Activated naive CD4-positive, alpha-beta T cell treated with anti-CD3 and anti-CD28 coated beads for 36 hours (primary cell): ENCODE results near the gene FARS2. TPM values are rescaled to one million over a fixed set of nuclear protein-coding genes. Genes with fewer than 3 reads are reported as not detected.

Source experiments
- CTCF ChIA-PET: fragments of 350-600 bp; sonication (Branson Sonifier 250); formaldehyde crosslinking; loops from one replicate; lab custom pipeline; 2021; ENCODE audit warnings: antibody characterized with exemption; lab: Charles Lee
- DNase-seq: peaks from one replicate; pipeline ENCODE4 v3.0.0-alpha.2; 2020
- H3K27ac Mint-ChIP-seq: one replicate; pipeline ENCODE4 v1.8.0; 2021; ENCODE audit warnings: mild to moderate bottlenecking, mixed read lengths
- H3K27me3 Mint-ChIP-seq: one replicate; pipeline ENCODE4 v1.8.0; 2021; ENCODE audit warnings: low read depth, mixed read lengths
- H3K36me3 Mint-ChIP-seq: one replicate; pipeline ENCODE4 v1.8.0; 2021; ENCODE audit warnings: low read depth, mixed read lengths
- H3K4me1 Mint-ChIP-seq: one replicate; pipeline ENCODE4 v1.8.0; 2021; ENCODE audit warnings: low read depth, mixed read lengths
- H3K4me3 Mint-ChIP-seq: one replicate; pipeline ENCODE4 v1.8.0; 2021; ENCODE audit warnings: mild to moderate bottlenecking, moderate library complexity, mixed read lengths
- H3K9me3 Mint-ChIP-seq: one replicate; pipeline ENCODE4 v1.8.0; 2021; ENCODE audit warnings: mixed read lengths
- intact Hi-C: fragments of 100-400 bp; cut with micrococcal nuclease; formaldehyde crosslinking; loops from one replicate; pipeline ENCODE4 v1.15.1; 2023
- total RNA-seq, 2 experiments: library from RNA; stranded (reverse); gene quantifications; one replicate each; pipeline ENCODE4 v1.2.3, GENCODE V29; 2021

FARS2 gene
- total RNA-seq, 2 experiments from 2014 or later: 15.4 to 15.8 TPM

DNA sequence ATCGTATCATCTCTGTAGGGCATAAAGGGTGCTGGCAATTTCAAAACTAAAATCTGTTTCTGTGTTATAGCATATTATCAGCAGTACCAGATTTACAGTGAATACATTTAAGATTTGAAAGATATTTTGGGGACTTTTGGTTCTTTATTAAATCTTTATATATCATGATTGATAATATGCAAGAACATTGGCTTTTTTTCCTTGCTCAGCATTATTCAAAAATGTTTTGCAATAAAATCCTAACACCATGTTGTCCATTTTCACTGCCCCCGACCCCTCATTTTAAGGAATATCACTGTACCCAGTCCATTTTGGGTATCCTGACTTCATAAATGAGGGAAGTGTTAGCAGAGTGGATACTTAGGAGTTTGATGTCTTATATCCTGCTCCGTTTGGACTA lies 16.3 kb downstream of the FARS2 start:
- H3K36me3 Mint-ChIP-seq: peaks cover 11% of the 10 kb centered on the region
- no peak for DNase-seq
- H3K27me3 Mint-ChIP-seq: no peaks in the 10 kb centered on the region
- intact Hi-C loops: no loop called here
- H3K4me1 Mint-ChIP-seq: peaks cover 42% of the 10 kb centered on the region
- H3K9me3 Mint-ChIP-seq: no peaks in the 10 kb centered on the region
- no peak overlapping the region for H3K27ac Mint-ChIP-seq
- CTCF ChIA-PET: interaction anchor here (0.7 to 0.9 kb wide), 2 partner anchors 134 to 942 kb away, joined by 3 read pairs; no protein-coding TSS in a partner anchor
- no peak overlapping the region for H3K4me3 Mint-ChIP-seq

GRCh38 chr6:5278047-5278446 lies 16.7 kb downstream of the FARS2 start:
- Mint-ChIP-seq H3K27me3 (no peaks in the 10 kb centered on the region), H3K27ac (peak overlapping the region; percentile 9), H3K4me3 (no peak overlapping the region), H3K36me3 (peaks cover 8% of the 10 kb centered on the region), H3K9me3 (no peaks in the 10 kb centered on the region), H3K4me1 (peaks cover 39% of the 10 kb centered on the region)
- DNase-seq: no peak
- CTCF ChIA-PET: interaction anchor here (0.7 to 0.9 kb wide), 2 partner anchors 134 to 942 kb away, joined by 3 read pairs; no protein-coding TSS in a partner anchor
- intact Hi-C loops: no loop called here

DNA sequence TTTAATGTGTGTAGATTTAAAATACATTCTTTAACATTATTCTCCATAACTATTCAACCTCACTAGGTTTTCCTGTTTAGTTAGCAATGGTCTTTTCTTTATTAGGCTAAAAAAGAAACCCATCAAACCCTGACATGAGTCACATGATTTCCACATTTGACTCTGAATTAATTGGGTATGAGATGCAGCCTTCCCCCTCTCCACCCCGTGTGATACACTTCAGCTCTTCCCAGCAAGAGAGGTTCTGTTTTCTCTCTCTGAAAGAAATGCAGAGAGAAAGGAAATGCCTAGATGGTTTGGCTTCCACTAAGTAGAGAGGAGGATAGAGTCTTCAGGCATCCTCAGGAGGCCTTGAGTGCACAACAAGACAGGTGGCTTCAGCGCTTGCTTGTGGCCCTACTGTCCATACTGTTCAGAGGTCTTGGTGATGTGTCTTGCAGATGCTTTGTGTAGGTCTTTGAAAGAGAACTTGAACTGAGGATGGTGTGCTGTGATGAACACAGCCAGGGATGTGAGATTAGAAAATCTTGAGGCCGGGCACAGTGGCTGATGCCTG lies 17.3 kb downstream of the FARS2 start:
- Mint-ChIP-seq H3K27ac (peak overlapping the region; percentile 96), H3K9me3 (no peaks in the 10 kb centered on the region), H3K4me3 (peak overlapping the region; percentile 34), H3K4me1 (peaks cover 33% of the 10 kb centered on the region), H3K36me3 (peaks cover 5% of the 10 kb centered on the region), H3K27me3 (no peaks in the 10 kb centered on the region)
- DNase-seq: peak; percentile 34
- intact Hi-C loops: no loop called here
- CTCF ChIA-PET: interaction anchor here (0.7 to 0.9 kb wide), 2 partner anchors 135 to 941 kb away, joined by 3 read pairs; no protein-coding TSS in a partner anchor

GRCh38 chr6:5279891-5280338 lies 18.6 kb downstream of the FARS2 start:
- peak; percentile 69 for DNase-seq
- CTCF ChIA-PET: interaction anchor here (0.6 to 1.4 kb wide), 3 partner anchors 23 to 794 kb away, joined by 3 to 4 read pairs (median 3); no protein-coding TSS in a partner anchor
- H3K27me3 Mint-ChIP-seq: no peaks in the 10 kb centered on the region
- H3K4me1 Mint-ChIP-seq: peaks cover 37% of the 10 kb centered on the region
- no peak overlapping the region for H3K4me3 Mint-ChIP-seq
- no peaks in the 10 kb centered on the region for H3K9me3 Mint-ChIP-seq
- intact Hi-C loops: loop anchor here (1.0 to 2.0 kb wide), 7 partner anchors 19 to 503 kb away; partner anchors contain the start of genes CDYL and FARS2
- H3K27ac Mint-ChIP-seq: peak overlapping the region; percentile 83
- peaks cover 5% of the 10 kb centered on the region for H3K36me3 Mint-ChIP-seq

DNA sequence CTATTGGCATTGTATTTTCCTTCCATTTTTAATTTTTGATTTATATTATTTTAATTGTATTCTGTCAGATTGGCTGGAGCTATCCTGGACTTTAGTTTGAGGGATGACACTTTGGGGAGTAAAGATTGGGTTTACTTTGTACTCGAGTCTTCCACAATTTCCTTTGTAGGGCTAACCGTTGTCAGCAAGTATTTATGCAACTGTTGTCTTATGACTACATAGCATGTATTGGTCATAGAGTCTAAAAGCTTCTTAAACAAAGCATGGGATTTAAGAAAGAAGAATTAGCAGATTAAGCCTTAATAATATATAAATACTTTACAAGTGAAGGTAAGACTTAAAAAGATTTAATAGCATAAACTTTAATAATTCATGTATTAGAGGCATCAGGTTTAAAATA lies 19.6 kb downstream of the FARS2 start:
- Mint-ChIP-seq H3K4me3 (no peak overlapping the region), H3K9me3 (no peaks in the 10 kb centered on the region), H3K27me3 (no peaks in the 10 kb centered on the region), H3K36me3 (peaks cover 5% of the 10 kb centered on the region), H3K4me1 (peaks cover 45% of the 10 kb centered on the region), H3K27ac (peak overlapping the region; percentile 68)
- intact Hi-C loops: loop anchor here (1.0 to 2.0 kb wide), 7 partner anchors 20 to 504 kb away; partner anchors contain the start of genes CDYL and FARS2
- CTCF ChIA-PET: interaction anchor here (1.4 kb wide), 1 partner anchor 22 kb away, joined by 3 read pairs; no protein-coding TSS in a partner anchor
- no peak for DNase-seq

GRCh38 chr6:5282191-5282623 lies 20.9 kb downstream of the FARS2 start:
- peaks cover 5% of the 10 kb centered on the region for H3K36me3 Mint-ChIP-seq
- no peak overlapping the region for H3K27ac Mint-ChIP-seq
- intact Hi-C loops: no loop called here
- H3K27me3 Mint-ChIP-seq: no peaks in the 10 kb centered on the region
- CTCF ChIA-PET: no interaction called here
- peaks cover 49% of the 10 kb centered on the region for H3K4me1 Mint-ChIP-seq
- H3K9me3 Mint-ChIP-seq: no peaks in the 10 kb centered on the region
- no peak overlapping the region for H3K4me3 Mint-ChIP-seq
- no peak for DNase-seq

DNA sequence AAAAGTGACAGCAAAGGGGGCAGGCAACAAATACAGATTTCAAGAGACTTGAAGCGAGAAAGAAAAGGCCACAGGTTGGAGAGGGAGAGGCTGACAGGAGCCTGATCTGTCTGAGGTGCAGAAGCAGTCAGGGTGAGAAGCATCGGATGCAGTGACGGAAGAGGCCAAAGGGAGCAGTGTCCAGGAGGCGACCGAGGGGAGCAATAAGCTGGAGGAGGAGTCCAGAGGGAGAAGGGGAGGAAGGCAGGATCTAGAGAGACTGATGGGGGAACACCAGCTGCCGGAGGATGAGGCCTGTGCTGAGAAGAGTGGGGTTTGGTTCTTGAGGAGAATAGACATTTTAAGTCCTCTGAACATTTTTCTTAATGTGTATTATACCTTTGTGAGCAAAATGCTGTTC lies 23.8 kb downstream of the FARS2 start:
- DNase-seq: no peak
- H3K4me1 Mint-ChIP-seq: peaks cover 48% of the 10 kb centered on the region
- intact Hi-C loops: no loop called here
- no peaks in the 10 kb centered on the region for H3K9me3 Mint-ChIP-seq
- H3K27me3 Mint-ChIP-seq: no peaks in the 10 kb centered on the region
- CTCF ChIA-PET: no interaction called here
- no peak overlapping the region for H3K4me3 Mint-ChIP-seq
- H3K27ac Mint-ChIP-seq: no peak overlapping the region
- no peaks in the 10 kb centered on the region for H3K36me3 Mint-ChIP-seq

DNA sequence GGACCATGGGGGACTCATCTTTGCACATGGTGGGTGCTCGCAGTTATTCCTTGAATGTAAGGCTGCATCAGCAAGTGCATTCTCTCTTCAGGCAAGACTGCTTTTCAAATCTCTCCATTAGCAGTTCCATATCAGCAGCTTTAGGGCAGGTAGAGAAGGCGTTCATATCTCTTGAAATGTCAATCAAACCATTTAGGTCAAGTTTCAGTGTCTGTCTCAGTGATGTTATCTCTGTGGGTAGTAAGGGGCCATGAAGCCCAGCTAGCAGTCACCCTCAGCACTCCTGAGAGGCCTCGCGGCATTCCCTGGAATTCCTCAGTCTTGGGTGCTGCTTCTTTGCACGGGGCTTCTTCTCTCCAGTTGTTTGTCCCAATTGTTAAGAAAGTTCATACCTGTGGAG lies 24.2 kb downstream of the FARS2 start:
- H3K36me3 Mint-ChIP-seq: no peaks in the 10 kb centered on the region
- CTCF ChIA-PET: interaction anchor here (0.6 kb wide), 1 partner anchor 19 kb away, joined by 3 read pairs; no protein-coding TSS in a partner anchor
- DNase-seq: no peak
- no peaks in the 10 kb centered on the region for H3K9me3 Mint-ChIP-seq
- no peak overlapping the region for H3K4me3 Mint-ChIP-seq
- H3K4me1 Mint-ChIP-seq: peaks cover 46% of the 10 kb centered on the region
- intact Hi-C loops: no loop called here
- H3K27me3 Mint-ChIP-seq: no peaks in the 10 kb centered on the region
- H3K27ac Mint-ChIP-seq: no peak overlapping the region

GRCh38 chr6:5286780-5287179 lies 25.5 kb downstream of the FARS2 start:
- Mint-ChIP-seq H3K27ac (no peak overlapping the region), H3K36me3 (no peaks in the 10 kb centered on the region), H3K27me3 (no peaks in the 10 kb centered on the region), H3K4me3 (no peak overlapping the region), H3K9me3 (no peaks in the 10 kb centered on the region), H3K4me1 (peaks cover 45% of the 10 kb centered on the region)
- DNase-seq: no peak
- CTCF ChIA-PET: interaction anchor here (2.0 kb wide), 1 partner anchor 16 kb away, joined by 5 read pairs; no protein-coding TSS in a partner anchor
- intact Hi-C loops: no loop called here

DNA sequence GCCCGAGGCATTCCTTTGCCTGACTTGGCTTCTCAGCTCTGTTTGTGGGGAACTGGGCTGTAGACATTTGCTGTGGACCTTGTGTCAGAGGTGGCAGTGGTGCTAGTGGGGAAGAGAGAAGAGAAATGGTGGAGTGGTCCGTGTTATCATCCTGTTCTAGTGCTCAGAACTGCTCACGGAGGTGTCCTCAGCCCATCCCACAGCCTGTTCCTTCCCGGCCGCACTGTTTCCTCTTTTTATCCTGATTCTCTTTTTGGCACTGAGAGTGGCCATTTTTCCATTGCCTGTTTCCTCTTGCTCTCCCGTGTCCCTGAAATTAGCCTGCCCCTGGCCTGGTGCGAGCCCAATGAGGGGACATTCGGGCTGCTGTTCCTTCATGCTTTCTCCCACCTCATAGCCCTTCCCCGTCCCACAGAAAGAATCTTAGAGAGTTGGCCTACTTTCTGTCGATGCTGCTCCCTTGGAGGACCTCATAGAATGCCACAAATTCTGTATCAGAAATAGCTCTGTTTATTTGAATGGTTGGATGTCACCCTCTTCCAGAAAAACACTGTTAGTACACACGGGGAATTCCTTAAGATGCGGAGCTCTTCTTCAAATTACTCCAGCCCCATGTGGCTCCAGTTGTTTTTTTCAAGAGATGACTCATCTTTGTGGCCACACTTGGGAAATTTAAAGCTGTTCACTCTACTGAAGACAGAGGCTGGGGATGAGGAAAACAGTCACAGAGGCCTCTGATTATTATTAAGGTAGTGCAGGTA lies 26.1 kb downstream of the FARS2 start:
- DNase-seq: no peak
- no peak overlapping the region for H3K4me3 Mint-ChIP-seq
- H3K36me3 Mint-ChIP-seq: no peaks in the 10 kb centered on the region
- H3K27me3 Mint-ChIP-seq: no peaks in the 10 kb centered on the region
- intact Hi-C loops: no loop called here
- CTCF ChIA-PET: interaction anchor here (2.0 kb wide), 1 partner anchor 15 kb away, joined by 5 read pairs; no protein-coding TSS in a partner anchor
- peaks cover 47% of the 10 kb centered on the region for H3K4me1 Mint-ChIP-seq
- H3K9me3 Mint-ChIP-seq: no peaks in the 10 kb centered on the region
- H3K27ac Mint-ChIP-seq: no peak overlapping the region

DNA sequence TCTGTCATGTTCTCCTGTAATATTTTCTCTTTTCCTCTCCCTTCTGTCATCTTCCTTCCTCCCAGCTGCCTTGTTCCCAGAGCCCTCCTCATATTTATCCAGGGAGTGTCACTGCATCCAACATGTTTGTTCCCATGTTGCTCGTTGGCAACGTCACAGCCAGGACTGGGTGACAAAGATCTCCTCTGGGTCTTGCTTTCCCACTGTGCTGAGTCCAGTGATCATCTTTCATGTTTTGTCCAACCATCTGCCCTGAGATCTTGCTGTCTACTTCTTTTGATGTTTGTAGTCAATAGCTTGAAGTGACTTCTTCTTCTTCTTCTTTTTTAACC lies 26.6 kb downstream of the FARS2 start:
- Mint-ChIP-seq H3K36me3 (no peaks in the 10 kb centered on the region), H3K27ac (no peak overlapping the region), H3K9me3 (no peaks in the 10 kb centered on the region), H3K4me3 (no peak overlapping the region), H3K4me1 (peaks cover 48% of the 10 kb centered on the region), H3K27me3 (no peaks in the 10 kb centered on the region)
- intact Hi-C loops: no loop called here
- no peak for DNase-seq
- CTCF ChIA-PET: interaction anchor here (2.0 kb wide), 1 partner anchor 15 kb away, joined by 5 read pairs; no protein-coding TSS in a partner anchor

- Mint-ChIP-seq H3K36me3 (no peaks in the 10 kb centered on the region), H3K9me3 (no peaks in the 10 kb centered on the region), H3K27ac (no peak overlapping the region), H3K27me3 (no peaks in the 10 kb centered on the region), H3K4me1 (peaks cover 51% of the 10 kb centered on the region), H3K4me3 (no peak overlapping the region)
- intact Hi-C loops: no loop called here
- CTCF ChIA-PET: interaction anchor here (1.0 kb wide), 1 partner anchor 37 kb away, joined by 3 read pairs; no protein-coding TSS in a partner anchor
- DNase-seq: no peak
Observed at GRCh38 chr6:5290097-5290496, 28.8 kb downstream of the FARS2 start.
